ENCODE results near the gene CDK13.
"Not testable (repeated sequence)": the region's sequence is repeated elsewhere in the genome, so short reads cannot be mapped to it uniquely, and the experiment has no call there.

Gene CDK13

GRCh38 chr7:39949971-39950472, at the start of gene CDK13:
CDK13 (plus strand) TSS chr7:39950256; CDS start chr7:39950642, 386 bp downstream.
- peak; percentile 83 for DNase-seq (ENCODE audit: low read depth)

- DNase-seq (ENCODE audit: low read depth): no peak
These were observed 46.0 kb upstream of the CDK13 start for GRCh38 chr7:39904077-39904486.

- DNase-seq (ENCODE audit: low read depth): no peak
These were observed 41.9 kb upstream of the CDK13 start for GRCh38 chr7:39908141-39908540.

- no peak for DNase-seq (ENCODE audit: low read depth)
These were observed 41.1 kb upstream of the CDK13 start for GRCh38 chr7:39908973-39909372.

GRCh38 chr7:39909526-39909925, 40.5 kb upstream of the CDK13 start:
- DNase-seq (ENCODE audit: low read depth): no peak

- DNase-seq (ENCODE audit: low read depth): no peak
These were observed 39.8 kb upstream of the CDK13 start for GRCh38 chr7:39910108-39910869.

GRCh38 chr7:39911167-39911566, 38.9 kb upstream of the CDK13 start:
- no peak for DNase-seq (ENCODE audit: low read depth)

- DNase-seq (ENCODE audit: low read depth): not testable (repeated sequence)
These were observed 34.2 kb upstream of the CDK13 start for GRCh38 chr7:39915847-39916246.

GRCh38 chr7:39919646-39920045, 30.4 kb upstream of the CDK13 start:
- no peak for DNase-seq (ENCODE audit: low read depth)

- DNase-seq (ENCODE audit: low read depth): no peak
These were observed 28.4 kb upstream of the CDK13 start for GRCh38 chr7:39921506-39922175.

GRCh38 chr7:39922580-39922979, 27.5 kb upstream of the CDK13 start:
- DNase-seq (ENCODE audit: low read depth): no peak

GRCh38 chr7:39923091-39923490, 27.0 kb upstream of the CDK13 start:
- DNase-seq (ENCODE audit: low read depth): no peak

GRCh38 chr7:39924122-39924521, 25.9 kb upstream of the CDK13 start:
- DNase-seq (ENCODE audit: low read depth): no peak

GRCh38 chr7:39926111-39926510, 23.9 kb upstream of the CDK13 start:
- DNase-seq (ENCODE audit: low read depth): no peak

- no peak for DNase-seq (ENCODE audit: low read depth)
These were observed 23.0 kb upstream of the CDK13 start for GRCh38 chr7:39927018-39927417.

- no peak for DNase-seq (ENCODE audit: low read depth)
These were observed 15.9 kb upstream of the CDK13 start for GRCh38 chr7:39934132-39934531.

- DNase-seq (ENCODE audit: low read depth): no peak
These were observed 13.3 kb upstream of the CDK13 start for GRCh38 chr7:39936761-39937160.

- no peak for DNase-seq (ENCODE audit: low read depth)
These were observed 12.5 kb upstream of the CDK13 start for GRCh38 chr7:39937366-39938153.

GRCh38 chr7:39942883-39943282, 7.2 kb upstream of the CDK13 start:
- no peak for DNase-seq (ENCODE audit: low read depth)

GRCh38 chr7:39946693-39947092, 3.4 kb upstream of the CDK13 start:
- no peak for DNase-seq (ENCODE audit: low read depth)

GRCh38 chr7:39948375-39948955, 1.6 kb upstream of the CDK13 start:
- no peak for DNase-seq (ENCODE audit: low read depth)
